Stomach (tissue), 9 donors: ENCODE measurements around the gene TTC13. TPM values are rescaled to one million over a fixed set of nuclear protein-coding genes. Genes with fewer than 3 reads are reported as not detected.

Source experiments
- DNase-seq, 2 donors: peaks; one replicate each; pipeline versions ENCODE4 v3.0.0 to v3.0.0-alpha.2; 2013 to 2019
- H3K27ac ChIP-seq, 5 donors: fragments of 200-600 bp in 4 of 5; sonication (generic) in 4 of 5; one replicate each; pipeline ENCODE4 v1.5.1; 2013 to 2019; ENCODE audit warnings: mild to moderate bottlenecking in 1 of 5, moderate library complexity in 1 of 5
- H3K27me3 ChIP-seq, 3 donors: fragments of 200-600 bp; sonication (generic); one replicate each; pipeline ENCODE4 v1.5.1; 2017 to 2019; ENCODE audit warnings: mixed run types in 1 of 3
- H3K36me3 ChIP-seq, 4 donors: fragments of 200-600 bp; sonication (generic); 1 replicate in 3 of 4; 2 replicates in 1 of 4; pipeline ENCODE4 v1.5.1; 2016 to 2019
- H3K4me1 ChIP-seq, 4 donors: fragments of 200-600 bp; sonication (generic); one replicate each; pipeline ENCODE4 v1.5.1; 2016 to 2019
- H3K4me3 ChIP-seq, 4 donors: fragments of 200-600 bp; sonication (generic) in 3 of 4; one replicate each; pipeline ENCODE4 v1.5.1; 2016 to 2019; ENCODE audit warnings: mild to moderate bottlenecking in 1 of 4
- H3K9me3 ChIP-seq, 4 donors: fragments of 200-600 bp; sonication (generic); one replicate each; pipeline ENCODE4 v1.5.1; 2016 to 2019
- CTCF ChIP-seq, 7 experiments: fragments of 450-650 bp in 4 of 7; fragments of 200-600 bp in 3 of 7; sonication (generic) in 3 of 7; IDR thresholded peaks; one replicate each; pipeline ENCODE4 v1.5.1; 2016 to 2019; ENCODE audit warnings: antibody characterized with exemption in 7 of 7, control low read depth in 2 of 7, mild to moderate bottlenecking in 1 of 7
- EP300 ChIP-seq: sonication (generic); formaldehyde crosslinking; IDR thresholded peaks from one replicate; pipeline ENCODE4 v1.6.1; 2017; ENCODE audit warnings: antibody characterized with exemption
- POLR2A ChIP-seq, 4 donors: fragments of 450-650 bp; IDR thresholded peaks; one replicate each; pipeline ENCODE4 v1.6.1; 2016; ENCODE audit warnings: antibody characterized with exemption in 4 of 4, control low read depth in 2 of 4, mild to moderate bottlenecking in 1 of 4, moderate library complexity in 1 of 4
- POLR2AphosphoS5 ChIP-seq, 3 donors: sonication (generic); formaldehyde crosslinking; IDR thresholded peaks; one replicate each; pipeline ENCODE4 v1.6.1; 2016; ENCODE audit warnings: antibody characterized with exemption in 3 of 3
- WGBS, 5 donors: extraction: QIAGEN DNeasy Blood & Tissue Kit in 3 of 5; methylation state at CpG; one replicate each; pipeline versions ENCODE4 v1.1.5 to v1.1.7; 2013 to 2018; 5-methylcytosine and 5-hydroxymethylcytosine counted together
- intact Hi-C: fragments of 100-400 bp; cut with DNase I; formaldehyde crosslinking; loops from one replicate; pipeline ENCODE4 v1.15.1; 2023; ENCODE audit warnings: low total_unique reads
- polyA plus RNA-seq, 3 donors: library from polyadenylated mRNA; stranded (reverse); fragments of 200-250 nt; gene quantifications; one replicate each; pipeline ENCODE4 v1.2.3, GENCODE V29; 2013
- small RNA-seq, 4 donors: library from RNA; depleted of rRNA; stranded (forward); fragments of <200 nt; gene quantifications; one replicate each; pipeline ENCODE3, GENCODE V24; 2016
- total RNA-seq, 5 donors: library from RNA; depleted of rRNA; stranded (reverse); fragments of >200 nt; gene quantifications; one replicate each; pipeline versions ENCODE4 v1.1.0 to v1.2.3, GENCODE V29; 2014 to 2016
- donor health status: healthy with polysubstance abuse.
- donor health status: Bipolar disorder and iron deficiency.
- donor health status: healthy.

TTC13 gene
- total and polyA plus RNA-seq, 8 donors = 2.1 to 117 (median 35.4) TPM

GRCh38 chr1:230857822-230858221, 120.8 kb downstream of the TTC13 start:
- intact Hi-C loops = no loop called here
- Histone ChIP-seq H3K27ac (peak overlapping the region in 4 of 5 donors; percentile 44 to 66 (median 58)), H3K4me1 (peaks cover 2 to 76% (median 38%) of the 10 kb centered on the region in 4 donors), H3K4me3 (no peak overlapping the region), H3K36me3 (peaks cover 10 to 28% (median 27%) of the 10 kb centered on the region in 4 donors), H3K27me3 (no peaks in the 10 kb centered on the region), H3K9me3 (peaks cover 0 to 5% (median 1%) of the 10 kb centered on the region in 4 donors)
- TF ChIP-seq EP300 (no peak), POLR2A (IDR thresholded peaks at IDR 0.05) (no peak), CTCF (IDR thresholded peaks at IDR 0.05) (no peak), POLR2AphosphoS5 (IDR thresholded peaks at IDR 0.05) (no peak)
- DNase-seq = no peak
- WGBS, 5 donors = 59 to 80% (median 68%) methylated on average over 1 of the region's 1 CpG

- Histone ChIP-seq H3K4me1 (peaks cover 0 to 68% (median 31%) of the 10 kb centered on the region in 4 donors), H3K27ac (peak overlapping the region in 4 of 5 donors; percentile 44 to 66 (median 58))
- intact Hi-C loops = no loop called here
Measured at GRCh38 chr1:230857077-230857476, 121.6 kb downstream of the TTC13 start.

More at GRCh38 chr1:230857077-230857476, 121.6 kb downstream of the TTC13 start:
- H3K4me3 ChIP-seq = no peak overlapping the region
- peak in 1 of 2 donors; percentile 58 for DNase-seq
- TF ChIP-seq POLR2AphosphoS5 (IDR thresholded peaks at IDR 0.05) (peak in 1 of 3 donors; percentile 26), EP300 (no peak)
- H3K9me3 ChIP-seq = peaks cover 0 to 7% (median 2%) of the 10 kb centered on the region in 4 donors
- no peaks in the 10 kb centered on the region for H3K27me3 ChIP-seq
- WGBS, 5 donors = 78 to 88% (median 84%) methylated on average over 11 to 13 of the region's 13 CpGs
- H3K36me3 ChIP-seq = peaks cover 12 to 33% (median 32%) of the 10 kb centered on the region in 4 donors

Small RNA genes within 50 kb of the gene (small RNA-seq; reads per million reads assigned to genes)
- gene RN7SL837P = 0 reads per million in 4 donors

Other genes with a start within 250 kb of the TTC13 start
- gene CAPN9, start 231.5 kb downstream of the TTC13 start, total RNA-seq = 10 to 100 TPM; 29.5 to 68.3 (median 53.8) TPM
- 10 to 100 TPM in 2 of 3 donors, 1 to 10 TPM in 1; 2.6 to 48.3 (median 14.7) TPM for gene CAPN9, start 231.5 kb downstream of the TTC13 start, polyA plus RNA-seq
- gene C1orf198, start 110.3 kb downstream of the TTC13 start, total RNA-seq = 10 to 100 TPM; 11.3 to 69.3 (median 51.8) TPM
- 10 to 100 TPM; 11.7 to 15.8 (median 14.4) TPM for gene C1orf198, start 110.3 kb downstream of the TTC13 start, polyA plus RNA-seq
- gene ARV1, start 233 bp upstream of the TTC13 start, total RNA-seq = 10 to 100 TPM; 11.0 to 29.8 (median 13.9) TPM
- 10 to 100 TPM; 18.7 to 38.8 (median 18.9) TPM for gene ARV1, start 233 bp upstream of the TTC13 start, polyA plus RNA-seq
- gene FAM89A, start 61.4 kb upstream of the TTC13 start, total RNA-seq = 10 to 100 TPM in 3 of 5 donors, 1 to 10 TPM in 1, under 1 TPM in 1; 0.89 to 28.0 (median 12.1) TPM
- gene FAM89A, start 61.4 kb upstream of the TTC13 start, polyA plus RNA-seq = 10 to 100 TPM in 2 of 3 donors, 1 to 10 TPM in 1; 7.9 to 31.9 (median 29.3) TPM
- gene TRIM67, start 183.2 kb upstream of the TTC13 start, total RNA-seq = under 1 TPM in 1 of 5 donors, not detected in 4; 0.18 TPM
- gene TRIM67, start 183.2 kb upstream of the TTC13 start, polyA plus RNA-seq = under 1 TPM in 2 of 3 donors, not detected in 1; 0.03 to 0.15 TPM